WTC11 (cell line): Measurements from ENCODE around the gene HPCAL1.

Experiments
- ATF1 ChIP-seq: sonication (generic); formaldehyde crosslinking; IDR thresholded peaks from 2 replicates; pipeline ENCODE4 v1.8.1; 2023; ENCODE audit warnings: mild to moderate bottlenecking, moderate library complexity, missing genetic modification reagents
- CREB1 ChIP-seq: sonication (generic); formaldehyde crosslinking; IDR thresholded peaks from 2 replicates; pipeline ENCODE4 v1.8.0; 2023; ENCODE audit warnings: mild to moderate bottlenecking, missing genetic modification reagents
- ESRRA ChIP-seq: sonication (generic); formaldehyde crosslinking; IDR thresholded peaks from 2 replicates; pipeline ENCODE4 v1.8.1; 2022; ENCODE audit warnings: mild to moderate bottlenecking, missing genetic modification reagents, borderline replicate concordance
- NFATC4 ChIP-seq: fragments of 250-450 bp; sonication (Bioruptor Pico); IDR thresholded peaks from 2 replicates; pipeline ENCODE4 v1.9.0; 2021; ENCODE audit warnings: mild to moderate bottlenecking
- NR1H2 ChIP-seq: sonication (generic); formaldehyde crosslinking; IDR thresholded peaks from 2 replicates; pipeline ENCODE4 v1.9.0; 2021; ENCODE audit warnings: mild to moderate bottlenecking, moderate library complexity, missing genetic modification reagents
- OVOL2 ChIP-seq: fragments of 250-450 bp; sonication (Bioruptor Pico); IDR thresholded peaks from 2 replicates; pipeline ENCODE4 v1.9.0; 2021; ENCODE audit warnings: mild to moderate bottlenecking, borderline replicate concordance
- TEAD1 ChIP-seq: sonication (generic); formaldehyde crosslinking; IDR thresholded peaks from 2 replicates; pipeline ENCODE4 v1.8.0; 2022; ENCODE audit warnings: mild to moderate bottlenecking, missing genetic modification reagents
- ZBTB21 ChIP-seq: sonication (generic); formaldehyde crosslinking; IDR thresholded peaks from 2 replicates; pipeline ENCODE4 v1.8.1; 2023; ENCODE audit warnings: mild to moderate bottlenecking, missing genetic modification reagents, borderline replicate concordance
- ZNF121 ChIP-seq: sonication (generic); formaldehyde crosslinking; IDR thresholded peaks from 2 replicates; pipeline ENCODE4 v1.8.0; 2023; ENCODE audit warnings: missing genetic modification reagents
- ZNF138 ChIP-seq: sonication (generic); formaldehyde crosslinking; conservative IDR thresholded peaks from 2 replicates; pipeline ENCODE4 v1.8.1; 2022; ENCODE audit warnings: mild to moderate bottlenecking, moderate library complexity, missing genetic modification reagents
- ZNF263 ChIP-seq: sonication (generic); formaldehyde crosslinking; IDR thresholded peaks from 2 replicates; pipeline ENCODE4 v1.8.1; 2022; ENCODE audit warnings: low read depth, mild to moderate bottlenecking, moderate library complexity, missing genetic modification reagents
- TF ChIP-seq, protein P1 (sequence below): fragments of 200-600 bp; IDR thresholded peaks from 2 replicates; pipeline ENCODE4 v1.8.0; 2022; ENCODE audit warnings: antibody characterized with exemption
- TF ChIP-seq, protein P2 (sequence below): fragments of 250-450 bp; sonication (Bioruptor Pico); IDR thresholded peaks from 2 replicates; pipeline ENCODE4 v1.9.0; 2021; ENCODE audit warnings: mild to moderate bottlenecking, borderline replicate concordance
- TF ChIP-seq, protein P3 (sequence below): sonication (generic); formaldehyde crosslinking; IDR thresholded peaks from 2 replicates; pipeline ENCODE4 v1.8.0; 2022; ENCODE audit warnings: mild to moderate bottlenecking, missing genetic modification reagents

DNA sequence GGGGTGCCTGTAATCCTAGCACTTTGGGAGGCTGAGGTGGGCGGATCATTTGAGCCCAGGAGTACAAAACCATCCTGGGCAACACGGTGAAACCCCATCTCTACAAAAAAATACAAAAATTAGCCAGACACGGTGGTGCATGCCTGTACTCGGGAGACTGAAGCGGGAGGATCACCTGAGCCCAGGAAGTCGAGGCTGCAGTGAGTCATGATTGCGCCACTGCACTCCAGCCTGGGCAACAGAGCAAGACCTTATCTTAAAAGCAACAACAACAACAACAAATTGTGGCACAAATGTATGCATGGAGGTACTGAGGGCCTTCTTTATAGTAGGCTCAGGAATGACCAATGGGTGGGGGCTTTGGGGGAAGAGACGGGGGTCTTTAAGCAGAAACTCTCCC is 38.5 kb downstream of the HPCAL1 start:
- no peak for TF ChIP-seq NR1H2 (CRISPR knock-in tag)
- TF ChIP-seq, protein P1, sequence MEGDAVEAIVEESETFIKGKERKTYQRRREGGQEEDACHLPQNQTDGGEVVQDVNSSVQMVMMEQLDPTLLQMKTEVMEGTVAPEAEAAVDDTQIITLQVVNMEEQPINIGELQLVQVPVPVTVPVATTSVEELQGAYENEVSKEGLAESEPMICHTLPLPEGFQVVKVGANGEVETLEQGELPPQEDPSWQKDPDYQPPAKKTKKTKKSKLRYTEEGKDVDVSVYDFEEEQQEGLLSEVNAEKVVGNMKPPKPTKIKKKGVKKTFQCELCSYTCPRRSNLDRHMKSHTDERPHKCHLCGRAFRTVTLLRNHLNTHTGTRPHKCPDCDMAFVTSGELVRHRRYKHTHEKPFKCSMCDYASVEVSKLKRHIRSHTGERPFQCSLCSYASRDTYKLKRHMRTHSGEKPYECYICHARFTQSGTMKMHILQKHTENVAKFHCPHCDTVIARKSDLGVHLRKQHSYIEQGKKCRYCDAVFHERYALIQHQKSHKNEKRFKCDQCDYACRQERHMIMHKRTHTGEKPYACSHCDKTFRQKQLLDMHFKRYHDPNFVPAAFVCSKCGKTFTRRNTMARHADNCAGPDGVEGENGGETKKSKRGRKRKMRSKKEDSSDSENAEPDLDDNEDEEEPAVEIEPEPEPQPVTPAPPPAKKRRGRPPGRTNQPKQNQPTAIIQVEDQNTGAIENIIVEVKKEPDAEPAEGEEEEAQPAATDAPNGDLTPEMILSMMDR: no peak
- TF ChIP-seq OVOL2: no peak
- TF ChIP-seq, protein P2, sequence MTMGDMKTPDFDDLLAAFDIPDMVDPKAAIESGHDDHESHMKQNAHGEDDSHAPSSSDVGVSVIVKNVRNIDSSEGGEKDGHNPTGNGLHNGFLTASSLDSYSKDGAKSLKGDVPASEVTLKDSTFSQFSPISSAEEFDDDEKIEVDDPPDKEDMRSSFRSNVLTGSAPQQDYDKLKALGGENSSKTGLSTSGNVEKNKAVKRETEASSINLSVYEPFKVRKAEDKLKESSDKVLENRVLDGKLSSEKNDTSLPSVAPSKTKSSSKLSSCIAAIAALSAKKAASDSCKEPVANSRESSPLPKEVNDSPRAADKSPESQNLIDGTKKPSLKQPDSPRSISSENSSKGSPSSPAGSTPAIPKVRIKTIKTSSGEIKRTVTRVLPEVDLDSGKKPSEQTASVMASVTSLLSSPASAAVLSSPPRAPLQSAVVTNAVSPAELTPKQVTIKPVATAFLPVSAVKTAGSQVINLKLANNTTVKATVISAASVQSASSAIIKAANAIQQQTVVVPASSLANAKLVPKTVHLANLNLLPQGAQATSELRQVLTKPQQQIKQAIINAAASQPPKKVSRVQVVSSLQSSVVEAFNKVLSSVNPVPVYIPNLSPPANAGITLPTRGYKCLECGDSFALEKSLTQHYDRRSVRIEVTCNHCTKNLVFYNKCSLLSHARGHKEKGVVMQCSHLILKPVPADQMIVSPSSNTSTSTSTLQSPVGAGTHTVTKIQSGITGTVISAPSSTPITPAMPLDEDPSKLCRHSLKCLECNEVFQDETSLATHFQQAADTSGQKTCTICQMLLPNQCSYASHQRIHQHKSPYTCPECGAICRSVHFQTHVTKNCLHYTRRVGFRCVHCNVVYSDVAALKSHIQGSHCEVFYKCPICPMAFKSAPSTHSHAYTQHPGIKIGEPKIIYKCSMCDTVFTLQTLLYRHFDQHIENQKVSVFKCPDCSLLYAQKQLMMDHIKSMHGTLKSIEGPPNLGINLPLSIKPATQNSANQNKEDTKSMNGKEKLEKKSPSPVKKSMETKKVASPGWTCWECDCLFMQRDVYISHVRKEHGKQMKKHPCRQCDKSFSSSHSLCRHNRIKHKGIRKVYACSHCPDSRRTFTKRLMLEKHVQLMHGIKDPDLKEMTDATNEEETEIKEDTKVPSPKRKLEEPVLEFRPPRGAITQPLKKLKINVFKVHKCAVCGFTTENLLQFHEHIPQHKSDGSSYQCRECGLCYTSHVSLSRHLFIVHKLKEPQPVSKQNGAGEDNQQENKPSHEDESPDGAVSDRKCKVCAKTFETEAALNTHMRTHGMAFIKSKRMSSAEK (CRISPR knock-in tag): no peak
- TF ChIP-seq ZNF121 (CRISPR knock-in tag): peak; percentile 52; the same call in 1 of the 2 replicates
- no peak for TF ChIP-seq ZNF263
- TF ChIP-seq, protein P3, sequence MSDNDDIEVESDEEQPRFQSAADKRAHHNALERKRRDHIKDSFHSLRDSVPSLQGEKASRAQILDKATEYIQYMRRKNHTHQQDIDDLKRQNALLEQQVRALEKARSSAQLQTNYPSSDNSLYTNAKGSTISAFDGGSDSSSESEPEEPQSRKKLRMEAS (CRISPR knock-in tag): no peak
- no peak for TF ChIP-seq TEAD1
- no peak for TF ChIP-seq ATF1
- no peak for TF ChIP-seq NFATC4 (CRISPR knock-in tag)
- no peak for TF ChIP-seq CREB1 (CRISPR knock-in tag)
- TF ChIP-seq ZBTB21 (CRISPR knock-in tag): no peak
- TF ChIP-seq ESRRA (CRISPR knock-in tag): no peak
- TF ChIP-seq ZNF138 (CRISPR knock-in tag): no peak
